Testis (tissue), 2 donors: ENCODE measurements around the gene STK24.

Experiments
- POLR2A ChIP-seq: fragments of 450-650 bp; IDR thresholded peaks from one replicate; pipeline ENCODE4 v1.6.1; 2017; ENCODE audit warnings: antibody characterized with exemption, mild to moderate bottlenecking, moderate library complexity
- TF ChIP-seq, protein P1 (sequence below), 3 experiments: fragments of 450-650 bp in 2 of 3; fragments of 200-600 bp in 1 of 3; sonication (generic) in 1 of 3; IDR thresholded peaks; one replicate each; pipeline ENCODE4 v1.5.1; 2016 to 2019; ENCODE audit warnings: antibody characterized with exemption in 3 of 3, mild to moderate bottlenecking in 2 of 3, moderate library complexity in 1 of 3

DNA sequence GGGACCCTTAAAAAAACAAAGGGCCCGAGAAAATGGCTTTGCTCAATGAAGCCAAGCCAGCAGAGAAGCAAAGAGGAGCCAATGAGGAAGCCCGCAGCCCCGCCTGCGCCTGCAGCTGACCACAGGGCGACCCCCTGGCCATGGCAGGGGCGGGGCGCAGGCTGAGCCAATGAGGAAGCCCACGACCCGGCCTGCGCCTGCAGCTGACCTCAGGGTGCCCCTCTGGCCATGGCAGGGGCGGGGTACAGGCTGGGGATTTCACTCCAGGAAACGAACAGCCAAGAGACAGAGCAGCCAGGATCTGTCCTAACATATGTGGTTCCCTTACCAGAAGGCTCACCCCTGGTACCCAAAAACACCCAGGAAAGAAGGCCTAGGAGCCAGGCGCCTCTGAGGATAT is 101.4 kb downstream of the STK24 start:
- TF ChIP-seq POLR2A, result no peak
- TF ChIP-seq, protein P1, sequence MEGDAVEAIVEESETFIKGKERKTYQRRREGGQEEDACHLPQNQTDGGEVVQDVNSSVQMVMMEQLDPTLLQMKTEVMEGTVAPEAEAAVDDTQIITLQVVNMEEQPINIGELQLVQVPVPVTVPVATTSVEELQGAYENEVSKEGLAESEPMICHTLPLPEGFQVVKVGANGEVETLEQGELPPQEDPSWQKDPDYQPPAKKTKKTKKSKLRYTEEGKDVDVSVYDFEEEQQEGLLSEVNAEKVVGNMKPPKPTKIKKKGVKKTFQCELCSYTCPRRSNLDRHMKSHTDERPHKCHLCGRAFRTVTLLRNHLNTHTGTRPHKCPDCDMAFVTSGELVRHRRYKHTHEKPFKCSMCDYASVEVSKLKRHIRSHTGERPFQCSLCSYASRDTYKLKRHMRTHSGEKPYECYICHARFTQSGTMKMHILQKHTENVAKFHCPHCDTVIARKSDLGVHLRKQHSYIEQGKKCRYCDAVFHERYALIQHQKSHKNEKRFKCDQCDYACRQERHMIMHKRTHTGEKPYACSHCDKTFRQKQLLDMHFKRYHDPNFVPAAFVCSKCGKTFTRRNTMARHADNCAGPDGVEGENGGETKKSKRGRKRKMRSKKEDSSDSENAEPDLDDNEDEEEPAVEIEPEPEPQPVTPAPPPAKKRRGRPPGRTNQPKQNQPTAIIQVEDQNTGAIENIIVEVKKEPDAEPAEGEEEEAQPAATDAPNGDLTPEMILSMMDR (IDR thresholded peaks at IDR 0.05), result no peak
